T-helper 1 cell treated with Interleukin-12 subunit alpha and Interleukin-12 subunit beta and Interleukin-4 antibody, amounts not matched to agents 30 μg/mL and 1 μg/mL, for 36 hours (primary cell): ENCODE data around the gene CLUH.

Experiments
- H3K27ac Mint-ChIP-seq: one replicate; pipeline ENCODE4 v1.8.0; 2021; ENCODE audit warnings: mild to moderate bottlenecking, mixed read lengths
- H3K27me3 Mint-ChIP-seq: one replicate; pipeline ENCODE4 v1.8.0; 2021; ENCODE audit warnings: low read depth, mixed read lengths
- H3K36me3 Mint-ChIP-seq: one replicate; pipeline ENCODE4 v1.8.0; 2021; ENCODE audit warnings: low read depth, mixed read lengths
- H3K4me1 Mint-ChIP-seq: one replicate; pipeline ENCODE4 v1.8.0; 2021; ENCODE audit warnings: low read depth, mixed read lengths
- H3K4me3 Mint-ChIP-seq: one replicate; pipeline ENCODE4 v1.8.0; 2021; ENCODE audit warnings: mild to moderate bottlenecking, moderate library complexity, mixed read lengths
- H3K9me3 Mint-ChIP-seq: one replicate; pipeline ENCODE4 v1.8.0; 2021; ENCODE audit warnings: mixed read lengths

Gene CLUH

GRCh38 chr17:2724784-2725164 is 13.2 kb upstream of the CLUH start:
- Mint-ChIP-seq H3K27me3 (peaks cover 30% of the 10 kb centered on the region), H3K9me3 (no peaks in the 10 kb centered on the region), H3K4me1 (peaks cover 10% of the 10 kb centered on the region), H3K36me3 (no peaks in the 10 kb centered on the region), H3K27ac (no peak overlapping the region), H3K4me3 (peak overlapping the region; percentile 17)

DNA sequence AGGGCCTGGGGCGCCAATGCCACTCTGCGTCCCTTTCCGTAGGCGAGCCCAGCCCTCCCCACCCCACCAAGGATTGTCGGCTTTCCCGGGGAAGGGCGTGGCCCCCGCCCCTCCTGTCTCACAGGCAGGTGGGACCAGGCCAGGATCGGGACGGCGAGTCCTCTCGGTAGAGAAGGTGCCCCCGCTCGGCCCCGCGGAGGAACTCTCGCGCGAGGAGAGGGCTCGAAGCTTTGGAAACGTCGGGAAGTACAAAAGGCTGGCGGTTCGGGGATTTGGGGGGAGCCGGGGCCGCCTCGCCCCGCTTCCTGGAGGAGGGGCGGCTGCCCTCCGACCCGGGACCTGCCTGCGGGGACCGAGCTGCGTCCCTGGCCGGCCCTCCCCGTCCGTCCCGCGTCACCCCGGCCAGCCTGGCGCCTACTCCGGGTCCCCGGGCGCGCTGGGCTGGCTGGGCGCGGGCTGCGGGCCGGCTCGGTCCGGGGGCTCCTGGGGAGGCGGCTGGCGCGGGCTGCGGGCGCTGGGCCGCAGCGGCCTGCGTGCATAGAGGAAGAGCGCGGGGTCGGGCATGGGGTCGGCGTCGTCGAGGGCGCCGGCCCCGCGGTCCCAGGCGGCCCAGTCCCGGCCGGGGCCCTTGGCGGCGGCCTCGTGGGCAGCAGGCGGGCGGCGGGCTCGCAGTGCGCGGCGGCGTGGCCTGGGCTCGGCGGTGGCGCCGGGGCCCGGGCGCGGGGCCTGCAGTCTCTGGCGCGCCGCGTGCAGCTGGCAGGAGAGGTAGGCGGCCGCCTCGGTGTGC is 12.6 kb upstream of the CLUH start:
- no peaks in the 10 kb centered on the region for H3K9me3 Mint-ChIP-seq

GRCh38 chr17:2723505-2723996 is 12.0 kb upstream of the CLUH start:
- H3K36me3 Mint-ChIP-seq: no peaks in the 10 kb centered on the region
- H3K27me3 Mint-ChIP-seq: peaks cover 30% of the 10 kb centered on the region
- no peaks in the 10 kb centered on the region for H3K9me3 Mint-ChIP-seq
- H3K4me3 Mint-ChIP-seq: no peak overlapping the region
- peaks cover 10% of the 10 kb centered on the region for H3K4me1 Mint-ChIP-seq
- H3K27ac Mint-ChIP-seq: no peak overlapping the region

More for the DNA sequence above, 12.6 kb upstream of the CLUH start:
- Mint-ChIP-seq H3K4me1 (peaks cover 10% of the 10 kb centered on the region), H3K4me3 (no peak overlapping the region), H3K36me3 (no peaks in the 10 kb centered on the region), H3K27me3 (peaks cover 30% of the 10 kb centered on the region), H3K27ac (no peak overlapping the region)

GRCh38 chr17:2722611-2723010 is 11.0 kb upstream of the CLUH start:
- Mint-ChIP-seq H3K36me3 (no peaks in the 10 kb centered on the region), H3K27me3 (peaks cover 30% of the 10 kb centered on the region), H3K27ac (no peak overlapping the region), H3K4me1 (peaks cover 10% of the 10 kb centered on the region), H3K4me3 (no peak overlapping the region), H3K9me3 (no peaks in the 10 kb centered on the region)

DNA sequence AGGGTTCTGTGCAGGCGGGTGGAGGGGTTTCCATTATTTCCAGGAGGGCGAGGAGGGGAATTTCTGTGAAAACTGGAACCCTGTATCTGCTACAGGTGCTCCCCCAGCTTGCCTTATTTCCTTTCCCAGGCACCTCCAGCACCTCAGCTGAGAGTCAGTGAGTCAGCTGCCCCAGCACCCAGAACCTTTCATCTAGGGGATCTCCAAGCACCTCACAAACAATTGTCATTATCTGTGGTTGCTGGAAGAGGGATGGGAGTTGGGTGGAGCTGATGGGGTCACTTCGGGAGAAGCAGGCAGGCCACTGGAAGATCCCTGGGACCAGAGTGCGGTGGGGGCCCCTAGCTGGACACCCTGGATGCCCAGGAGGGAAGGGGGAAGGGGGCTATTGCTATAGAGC is 10.0 kb upstream of the CLUH start:
- Mint-ChIP-seq H3K27ac (peak overlapping the region; percentile 62), H3K9me3 (no peaks in the 10 kb centered on the region), H3K36me3 (no peaks in the 10 kb centered on the region), H3K4me3 (no peak overlapping the region), H3K27me3 (peaks cover 24% of the 10 kb centered on the region), H3K4me1 (peaks cover 10% of the 10 kb centered on the region)

DNA sequence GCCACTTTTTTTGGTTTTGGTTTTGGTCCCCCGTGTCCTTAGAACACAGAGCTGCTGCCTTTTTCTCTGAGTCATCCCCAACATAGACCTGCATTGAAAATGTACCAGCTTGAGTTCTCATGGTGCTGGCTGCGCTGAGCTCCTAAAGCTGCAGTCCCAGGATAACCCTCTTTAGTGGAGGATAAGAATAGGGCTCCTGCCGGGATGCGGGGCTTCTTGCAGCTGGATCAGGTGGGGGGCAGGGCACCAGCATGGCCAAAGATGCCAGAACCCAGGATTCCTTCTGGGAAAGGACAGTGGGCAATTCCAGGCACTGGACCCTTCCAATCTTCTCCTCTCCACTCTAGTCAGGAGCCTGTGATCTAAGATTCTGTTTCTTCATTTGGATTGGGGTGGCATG is 8.3 kb upstream of the CLUH start:
- Mint-ChIP-seq H3K4me1 (peaks cover 8% of the 10 kb centered on the region), H3K27me3 (peaks cover 17% of the 10 kb centered on the region), H3K27ac (peak overlapping the region; percentile 20), H3K9me3 (no peaks in the 10 kb centered on the region), H3K4me3 (no peak overlapping the region), H3K36me3 (no peaks in the 10 kb centered on the region)

- peaks cover 9% of the 10 kb centered on the region for H3K4me1 Mint-ChIP-seq
- no peak overlapping the region for H3K27ac Mint-ChIP-seq
- no peaks in the 10 kb centered on the region for H3K36me3 Mint-ChIP-seq
- no peaks in the 10 kb centered on the region for H3K9me3 Mint-ChIP-seq
- peaks cover 14% of the 10 kb centered on the region for H3K27me3 Mint-ChIP-seq
- no peak overlapping the region for H3K4me3 Mint-ChIP-seq
Observed at GRCh38 chr17:2718150-2718938, 6.8 kb upstream of the CLUH start.

DNA sequence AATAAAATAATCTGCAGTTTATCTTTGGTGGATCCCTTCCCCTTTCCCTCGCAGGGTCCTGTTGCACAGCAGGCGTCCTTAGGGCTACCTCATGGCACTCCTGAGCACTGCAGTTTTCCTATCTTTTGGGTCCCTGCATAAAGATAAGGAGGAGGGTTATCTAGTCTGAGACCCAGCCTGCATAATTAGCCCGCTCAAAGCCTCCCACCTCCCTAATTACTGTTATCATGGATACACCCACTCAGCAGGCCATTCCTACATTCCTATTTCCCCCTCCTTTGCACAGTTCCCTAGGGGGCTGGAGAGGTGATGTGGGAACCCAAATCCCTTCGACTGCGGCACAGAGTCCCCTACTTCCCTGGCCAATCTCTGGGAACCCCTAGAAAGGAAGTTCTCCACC is 5.1 kb upstream of the CLUH start:
- H3K9me3 Mint-ChIP-seq: no peaks in the 10 kb centered on the region
- no peaks in the 10 kb centered on the region for H3K27me3 Mint-ChIP-seq
- peaks cover 10% of the 10 kb centered on the region for H3K4me1 Mint-ChIP-seq
- H3K36me3 Mint-ChIP-seq: no peaks in the 10 kb centered on the region
- H3K4me3 Mint-ChIP-seq: no peak overlapping the region
- H3K27ac Mint-ChIP-seq: no peak overlapping the region

DNA sequence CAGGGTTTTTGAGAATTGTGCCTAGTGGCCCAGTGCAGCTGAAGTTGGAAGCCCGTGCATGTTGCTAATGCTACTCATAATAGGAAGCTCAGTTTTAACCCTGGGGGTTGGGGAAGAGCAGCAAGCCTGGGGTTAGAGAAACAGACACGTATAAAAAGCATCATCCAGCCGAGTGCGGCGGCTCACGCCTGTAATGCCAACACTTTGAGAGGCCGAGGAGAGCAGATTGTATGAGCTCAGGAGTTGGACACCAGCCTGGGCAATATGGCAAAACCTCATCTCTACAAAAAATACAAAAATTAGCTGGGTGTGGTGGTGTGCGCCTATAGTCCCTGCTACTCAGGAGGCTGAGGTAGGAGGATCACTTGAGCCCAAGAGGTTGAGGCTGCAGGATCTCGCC is 2.3 kb upstream of the CLUH start:
- H3K4me3 Mint-ChIP-seq: peak overlapping the region; percentile 35
- no peaks in the 10 kb centered on the region for H3K27me3 Mint-ChIP-seq
- no peaks in the 10 kb centered on the region for H3K9me3 Mint-ChIP-seq
- no peak overlapping the region for H3K27ac Mint-ChIP-seq
- H3K36me3 Mint-ChIP-seq: no peaks in the 10 kb centered on the region
- H3K4me1 Mint-ChIP-seq: peaks cover 23% of the 10 kb centered on the region

GRCh38 chr17:2712300-2713043 is 908 bp upstream of the CLUH start:
- H3K36me3 Mint-ChIP-seq: no peaks in the 10 kb centered on the region
- no peaks in the 10 kb centered on the region for H3K27me3 Mint-ChIP-seq
- peak overlapping the region; percentile 85 for H3K27ac Mint-ChIP-seq
- H3K4me3 Mint-ChIP-seq: peak overlapping the region; percentile 88
- H3K9me3 Mint-ChIP-seq: no peaks in the 10 kb centered on the region
- H3K4me1 Mint-ChIP-seq: peaks cover 25% of the 10 kb centered on the region

GRCh38 chr17:2710803-2711607 is 559 bp downstream of the CLUH start:
- H3K36me3 Mint-ChIP-seq: no peaks in the 10 kb centered on the region
- H3K27me3 Mint-ChIP-seq: no peaks in the 10 kb centered on the region
- peaks cover 25% of the 10 kb centered on the region for H3K4me1 Mint-ChIP-seq
- H3K9me3 Mint-ChIP-seq: no peaks in the 10 kb centered on the region
- peak overlapping the region; percentile 64 for H3K27ac Mint-ChIP-seq
- peak overlapping the region; percentile 84 for H3K4me3 Mint-ChIP-seq

DNA sequence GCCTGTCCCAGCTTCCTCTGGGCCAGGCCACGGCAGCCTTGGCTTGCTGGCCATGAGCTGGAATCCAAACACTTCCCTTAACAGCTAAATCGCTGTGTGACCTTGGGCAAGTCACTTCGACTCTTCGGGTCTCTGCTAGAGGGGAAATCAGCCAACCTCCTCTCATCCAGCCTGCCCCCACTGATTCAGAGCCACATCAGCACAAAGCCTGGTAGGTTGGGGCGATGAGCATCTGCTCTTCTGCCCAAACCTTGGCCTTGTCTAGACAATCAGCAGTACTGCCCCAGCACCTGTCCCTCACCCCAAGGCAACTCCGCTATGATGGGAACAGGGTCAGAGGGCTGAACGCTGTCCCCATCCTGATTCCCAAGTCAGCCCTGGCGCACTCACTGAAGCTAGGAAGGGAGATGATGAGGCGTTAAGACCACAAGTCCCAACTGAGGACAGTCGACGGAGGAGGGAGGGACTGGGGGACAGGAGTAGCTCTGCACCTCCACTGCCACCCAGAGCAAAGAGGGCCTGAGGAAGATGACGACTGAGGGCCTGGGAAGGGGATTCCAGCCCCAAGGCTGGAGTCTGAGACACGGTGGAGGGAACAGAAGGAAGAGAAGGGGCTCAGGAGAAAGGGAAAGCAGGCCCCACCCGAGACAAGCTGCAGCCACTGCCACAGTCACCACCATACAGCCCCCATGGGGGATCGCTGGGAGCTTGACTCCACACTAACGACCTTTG is 1.3 kb downstream of the CLUH start:
- Mint-ChIP-seq H3K36me3 (no peaks in the 10 kb centered on the region), H3K4me1 (peaks cover 25% of the 10 kb centered on the region), H3K9me3 (no peaks in the 10 kb centered on the region), H3K27me3 (no peaks in the 10 kb centered on the region), H3K27ac (peak overlapping the region; percentile 79), H3K4me3 (peak overlapping the region; percentile 84)

- Mint-ChIP-seq H3K4me3 (peak overlapping the region; percentile 21), H3K4me1 (peaks cover 25% of the 10 kb centered on the region), H3K36me3 (no peaks in the 10 kb centered on the region), H3K27ac (no peak overlapping the region), H3K27me3 (no peaks in the 10 kb centered on the region), H3K9me3 (no peaks in the 10 kb centered on the region)
Observed at GRCh38 chr17:2709183-2709661, 2.3 kb downstream of the CLUH start.
